HG03097 (cell line): ENCODE results near the gene TBL3.
A peak's percentile ranks its signal among the peaks of the same experiment; 100 is the strongest.
"Not testable (repeated sequence)": the region's sequence is repeated elsewhere in the genome, so short reads cannot be mapped to it uniquely, and the experiment has no call there.

Source experiments
- ATAC-seq: cut with Tn5 transposase; IDR thresholded peaks from one replicate; pipeline ENCODE4 v1.9.1; 2021; ENCODE audit not compliant: unreplicated experiment, low FRiP score

TBL3 gene

DNA sequence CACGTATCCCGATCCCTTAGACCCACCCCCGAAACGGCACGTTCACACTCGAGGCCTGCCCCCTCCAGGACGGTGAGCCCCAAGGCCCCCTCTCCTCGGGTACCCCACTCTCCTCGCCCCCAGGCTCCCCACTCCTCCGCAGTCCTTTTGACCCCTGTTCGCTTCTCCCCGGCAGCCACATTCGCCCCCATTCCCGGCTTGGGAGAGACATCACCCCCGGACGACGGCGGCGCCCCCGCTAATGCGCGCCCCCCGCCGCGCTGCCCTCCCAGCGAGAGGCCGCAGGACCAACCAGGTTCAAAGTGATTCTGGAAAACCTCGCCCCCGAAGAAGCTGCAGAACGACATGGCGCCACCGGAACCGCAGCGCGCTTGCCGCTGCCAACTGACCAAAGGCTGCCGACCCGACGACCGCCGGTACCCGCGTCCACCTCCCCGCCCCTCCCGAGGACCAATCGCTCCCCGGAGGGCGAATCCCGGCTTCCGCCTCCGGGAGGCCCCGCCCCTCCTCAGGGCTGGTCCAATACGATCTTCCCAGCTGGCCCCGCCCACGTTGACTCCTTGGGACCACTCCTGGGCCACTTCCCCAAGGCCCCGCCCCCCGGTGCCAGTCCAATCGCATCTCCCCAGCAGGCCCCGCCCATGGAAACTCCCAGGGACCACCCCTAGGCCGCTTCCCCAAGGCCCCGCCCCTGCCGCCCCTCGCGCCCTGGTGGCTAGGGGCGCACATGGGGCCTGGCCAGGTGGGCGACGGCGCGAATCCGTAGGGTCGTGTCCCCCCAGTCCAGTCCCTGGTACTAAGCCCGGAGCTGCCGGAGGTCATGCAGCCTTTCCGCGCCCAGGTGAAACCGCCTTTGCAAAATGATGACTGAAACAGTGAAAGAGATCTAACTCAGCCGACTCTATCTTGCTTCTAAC lies 28.8 kb upstream of the TBL3 start, which contains the start of gene MSRB1:
TSS of gene MSRB1 (minus strand) at position 390 of the 917 bp plus-strand sequence. CDS start at position 347, 43 bp downstream.
- peak; percentile 82 for ATAC-seq

DNA sequence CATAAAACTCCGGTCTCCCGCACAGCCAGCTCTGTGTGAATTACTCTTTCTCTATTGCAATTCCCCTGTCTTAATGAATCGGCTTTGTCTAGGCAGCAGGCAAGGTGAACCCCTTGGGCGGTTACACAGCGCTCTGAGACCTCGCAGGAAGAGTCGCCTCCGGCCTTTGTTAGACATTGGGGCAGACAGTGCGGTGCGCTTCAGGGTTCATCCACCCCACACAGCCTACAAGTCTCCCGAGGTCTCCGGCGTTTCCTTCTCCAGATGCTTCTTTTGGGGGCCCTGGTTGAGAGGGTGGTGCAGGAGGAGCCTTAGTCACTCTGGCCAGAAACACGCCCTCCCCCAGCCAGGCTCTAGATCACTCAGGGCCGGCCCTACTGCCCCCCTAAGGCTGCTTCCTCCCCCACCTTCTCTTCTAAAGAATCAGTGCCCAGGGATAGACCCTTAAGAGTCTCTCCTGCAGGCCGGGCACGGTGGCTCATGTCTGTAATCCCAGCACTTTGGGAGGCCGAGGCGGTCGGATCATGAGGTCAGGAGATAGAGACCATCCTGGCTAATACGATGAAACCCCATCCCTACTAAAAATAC lies 27.1 kb upstream of the TBL3 start:
- ATAC-seq: no peak

DNA sequence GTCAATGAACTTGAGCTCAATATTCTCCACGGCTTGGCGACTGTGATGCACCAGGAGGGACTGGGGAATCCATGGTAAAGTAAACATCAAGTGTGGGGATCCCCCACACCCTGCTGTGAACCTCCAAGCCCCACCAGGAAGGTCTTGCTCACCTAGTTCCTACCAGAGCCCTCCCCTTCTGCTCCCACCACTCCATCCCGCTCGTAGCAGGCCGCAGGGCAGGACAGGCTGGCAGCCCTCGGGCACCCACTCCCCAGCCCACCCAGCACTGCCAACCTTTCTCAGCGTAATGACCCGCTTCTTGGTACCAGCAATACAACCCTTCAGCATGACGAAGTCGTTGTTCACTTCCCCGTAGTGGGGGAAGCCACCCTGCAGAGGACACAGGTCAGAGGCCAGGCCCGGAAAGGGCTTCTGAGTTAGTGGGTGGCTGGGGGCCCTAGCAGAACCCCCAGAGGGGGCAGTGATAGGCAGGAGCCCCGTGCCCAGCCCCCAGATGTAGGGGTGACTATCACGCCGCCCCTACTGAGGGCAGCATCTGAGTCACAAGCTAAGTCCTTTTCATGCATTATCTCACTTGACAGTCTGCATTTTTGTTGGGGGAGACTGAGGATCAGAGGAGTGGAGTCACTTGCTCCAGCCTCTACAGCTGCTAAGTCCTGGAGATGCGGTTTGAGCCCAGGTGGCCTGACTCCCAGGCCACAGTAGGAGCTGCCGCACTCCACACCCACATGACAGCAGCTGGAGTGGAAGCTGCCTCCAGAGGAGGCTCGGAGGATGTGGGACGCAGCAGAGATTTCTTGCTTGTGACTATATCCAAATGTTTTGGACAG lies 26.1 kb upstream of the TBL3 start:
- no peak for ATAC-seq

DNA sequence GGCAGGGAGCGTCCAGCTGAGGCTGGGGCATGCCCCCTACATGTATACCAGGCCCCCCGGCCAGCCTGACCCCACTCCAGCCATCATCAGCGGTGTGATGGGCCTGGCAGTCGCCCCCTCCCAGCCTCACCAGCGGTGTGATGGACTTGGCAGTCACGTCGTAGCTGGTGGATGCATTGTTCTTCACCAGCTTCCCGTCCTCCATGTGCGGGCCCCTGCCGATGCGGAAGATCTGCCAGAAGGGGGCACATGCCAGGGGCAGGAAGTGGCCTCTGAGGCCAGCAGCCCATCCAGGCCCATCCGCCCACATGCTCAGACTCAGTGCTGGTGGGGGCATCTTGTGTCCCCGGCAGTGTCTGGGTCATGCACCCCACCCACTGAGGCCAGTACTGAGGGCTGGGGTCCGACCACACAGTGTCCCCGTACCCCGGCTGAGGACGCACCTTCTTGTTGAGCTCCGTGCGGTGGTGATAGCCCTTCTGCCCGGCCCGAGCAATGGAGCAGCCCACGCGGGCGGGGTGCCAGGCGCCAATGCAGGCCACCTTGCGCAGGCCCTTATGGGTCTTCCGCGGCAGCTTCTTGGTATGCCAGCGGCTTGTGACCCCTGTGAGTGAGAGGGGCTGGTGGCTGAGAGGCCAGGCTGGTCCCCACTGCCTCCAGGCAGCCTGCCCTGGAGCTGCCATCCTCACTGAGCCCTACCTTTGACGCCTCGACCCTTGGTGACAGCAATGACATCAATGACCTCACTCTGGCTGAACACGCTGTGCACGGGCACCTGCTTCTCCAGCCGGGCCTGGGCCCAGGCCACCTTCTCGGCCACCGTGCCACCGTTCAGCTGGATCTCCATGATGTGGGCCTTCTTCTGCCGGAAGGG lies 25.1 kb upstream of the TBL3 start:
- ATAC-seq: no peak

DNA sequence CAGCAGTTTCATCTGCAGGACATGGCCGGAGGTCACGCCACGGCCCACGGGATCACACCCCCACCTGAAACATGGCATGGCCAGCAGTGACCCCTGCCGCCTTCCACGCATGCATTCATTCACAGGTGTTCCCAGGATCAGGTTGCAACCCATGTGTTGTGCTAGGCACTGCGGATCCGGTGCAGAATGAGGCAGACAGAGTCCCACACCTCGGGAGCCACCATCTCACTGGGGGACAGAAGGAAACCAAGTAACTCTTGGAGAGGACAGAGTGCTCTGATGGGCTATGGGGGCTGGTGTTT lies 24.5 kb upstream of the TBL3 start:
- no peak for ATAC-seq

DNA sequence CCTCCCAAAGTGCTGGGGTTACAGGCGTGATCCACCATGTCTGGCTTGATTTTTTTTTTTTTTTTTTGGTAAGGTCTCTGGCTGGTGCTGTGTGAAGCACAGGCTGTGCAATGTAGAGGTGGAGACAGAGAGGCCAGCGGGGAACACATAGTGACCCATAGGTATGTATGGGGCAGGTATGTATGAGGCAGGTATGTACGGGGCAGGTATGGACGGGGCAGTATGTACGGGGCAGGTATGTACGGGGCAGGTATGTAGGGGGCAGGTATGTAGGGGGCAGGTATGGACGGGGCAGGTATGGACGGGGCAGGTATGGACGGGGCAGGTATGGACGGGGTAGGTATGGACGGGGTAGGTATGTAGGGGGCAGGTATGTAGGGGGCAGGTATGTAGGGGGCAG lies 22.3 kb upstream of the TBL3 start:
- ATAC-seq: no peak

DNA sequence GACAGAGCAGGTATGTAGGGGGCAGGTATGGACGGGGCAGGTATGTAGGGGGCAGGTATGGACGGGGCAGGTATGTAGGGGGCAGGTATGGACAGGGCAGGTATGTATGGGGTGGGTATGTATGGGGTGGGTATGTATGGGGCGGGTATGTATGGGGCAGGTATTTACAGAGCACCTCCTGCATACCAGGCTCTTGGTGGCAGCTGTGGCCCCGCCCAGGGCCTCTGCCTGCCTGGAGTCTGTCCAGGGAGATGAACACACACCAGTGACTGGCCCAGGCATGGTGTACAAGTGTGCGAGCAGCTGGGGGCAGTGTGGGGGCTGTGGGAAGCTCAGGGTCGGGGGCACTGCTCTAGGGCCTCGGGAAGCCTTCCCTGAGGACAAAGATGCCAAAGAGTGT lies 21.8 kb upstream of the TBL3 start:
- ATAC-seq: no peak

DNA sequence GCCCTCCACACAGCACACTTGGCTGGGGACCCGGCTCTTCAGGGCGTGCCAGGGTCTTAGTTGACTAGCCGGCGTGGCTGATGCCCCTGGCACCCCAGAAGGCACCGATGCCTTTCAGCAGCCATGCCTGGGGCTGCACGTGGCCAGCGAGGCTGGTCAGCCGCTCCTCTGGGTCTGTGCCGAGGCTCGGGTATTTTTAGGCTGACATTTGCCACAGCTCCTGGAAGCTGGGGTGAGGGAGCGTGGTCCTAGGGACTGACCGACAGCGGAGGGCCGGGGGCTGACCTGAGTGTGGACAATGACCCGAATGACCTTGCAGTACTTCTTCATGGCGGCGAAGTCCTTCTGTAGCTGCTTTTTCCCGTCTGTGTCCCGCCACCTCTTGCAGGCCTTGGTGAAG lies 21.3 kb upstream of the TBL3 start:
- no peak for ATAC-seq

DNA sequence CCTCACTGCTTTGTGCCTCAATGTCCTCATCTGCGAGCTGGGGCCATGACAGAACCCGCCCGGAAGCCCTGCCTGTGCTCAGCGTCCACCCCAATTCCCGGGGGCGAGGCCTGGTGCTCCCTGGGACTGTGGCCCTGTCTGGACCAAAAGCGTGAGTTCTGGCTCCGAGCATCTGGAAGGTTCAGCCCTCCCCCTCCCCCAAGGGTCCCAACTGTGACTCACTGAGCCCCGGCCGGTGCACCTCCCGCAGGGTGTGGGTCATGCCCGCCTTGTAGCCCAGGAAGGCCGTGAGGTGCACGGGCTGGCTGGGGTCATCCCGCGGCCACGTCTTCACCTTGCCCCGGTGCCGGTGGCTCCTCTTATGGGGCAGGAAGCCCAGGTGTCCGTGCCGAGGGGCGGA lies 18.1 kb upstream of the TBL3 start:
- ATAC-seq: no peak

DNA sequence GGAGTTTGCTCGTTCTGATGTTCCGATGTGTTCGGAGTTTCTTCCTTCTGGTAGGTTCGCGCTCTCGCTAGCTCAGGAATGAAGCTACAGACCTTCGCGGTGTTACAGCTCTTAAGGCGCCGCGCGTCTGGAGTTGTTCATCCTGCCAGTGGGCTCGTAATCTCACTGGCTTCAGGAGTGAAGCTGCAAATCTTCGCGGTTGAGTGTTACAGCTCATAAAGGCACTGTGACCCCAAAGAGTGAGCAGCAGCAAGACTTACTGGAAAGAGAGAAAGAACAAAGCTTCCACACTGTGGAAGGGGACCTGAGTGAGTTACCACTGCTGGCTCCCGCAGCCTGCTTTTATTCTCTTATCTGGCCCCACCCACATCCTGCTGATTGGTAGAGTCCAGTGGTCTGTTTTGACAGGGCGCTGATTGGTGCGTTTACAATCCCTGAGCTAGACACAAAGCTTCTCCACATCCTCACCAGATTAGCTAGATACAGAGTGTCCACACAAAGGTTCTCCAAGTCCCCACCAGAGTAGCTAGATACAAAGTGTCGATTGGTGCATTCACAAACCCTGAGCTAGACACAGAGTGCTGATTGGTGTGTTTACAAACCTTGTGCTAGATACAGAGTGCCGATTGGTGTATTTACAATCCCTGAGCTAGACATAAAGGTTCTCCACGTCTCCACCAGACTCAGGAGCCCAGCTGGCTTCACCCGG lies 14.3 kb upstream of the TBL3 start:
- ATAC-seq: not testable (repeated sequence)

DNA sequence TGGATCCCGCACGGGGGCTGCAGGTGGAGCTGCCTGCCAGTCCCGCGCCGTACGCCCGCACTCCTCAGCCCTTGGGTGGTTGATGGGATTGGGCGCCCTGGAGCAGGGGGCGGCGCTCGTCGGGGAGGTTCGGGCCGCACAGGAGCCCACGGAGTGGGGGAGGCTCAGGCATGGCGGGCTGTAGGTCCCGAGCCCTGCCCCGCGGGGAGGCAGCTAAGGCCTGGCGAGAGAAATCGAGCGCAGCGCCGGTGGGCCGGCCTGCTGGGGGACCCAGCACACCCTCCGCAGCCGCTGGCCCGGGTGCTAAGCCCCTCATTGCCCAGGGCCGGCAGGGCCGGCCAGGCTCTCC lies 13.7 kb upstream of the TBL3 start:
- ATAC-seq: not testable (repeated sequence)

DNA sequence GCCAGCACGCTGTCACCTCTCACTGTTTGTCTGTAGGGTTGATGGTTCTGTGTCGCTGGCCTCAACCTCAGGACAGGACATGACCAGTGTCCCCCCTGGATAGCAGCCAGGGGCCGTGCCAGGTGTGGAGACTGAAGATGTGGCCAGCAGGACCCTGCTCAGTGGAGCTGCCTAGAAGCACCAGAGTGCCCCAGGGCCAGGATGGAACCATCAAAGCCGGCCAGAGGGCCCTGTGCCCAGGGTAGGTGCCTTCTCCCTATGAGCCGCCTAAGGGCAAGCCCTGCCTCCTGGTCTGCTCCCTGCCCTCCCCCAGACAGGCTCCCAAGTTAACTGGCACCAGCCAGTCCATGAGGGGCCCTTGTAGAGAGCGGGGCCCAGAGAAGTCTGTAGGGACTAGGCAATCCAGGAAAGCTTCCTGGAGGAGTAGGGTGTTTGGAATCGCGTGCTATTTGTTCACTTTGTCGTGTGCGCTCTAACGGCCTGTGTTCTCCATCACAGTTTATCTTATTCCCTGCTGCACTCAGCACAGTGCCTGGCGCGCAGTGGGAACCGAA lies 13.1 kb upstream of the TBL3 start:
- ATAC-seq: peak; percentile 3

DNA sequence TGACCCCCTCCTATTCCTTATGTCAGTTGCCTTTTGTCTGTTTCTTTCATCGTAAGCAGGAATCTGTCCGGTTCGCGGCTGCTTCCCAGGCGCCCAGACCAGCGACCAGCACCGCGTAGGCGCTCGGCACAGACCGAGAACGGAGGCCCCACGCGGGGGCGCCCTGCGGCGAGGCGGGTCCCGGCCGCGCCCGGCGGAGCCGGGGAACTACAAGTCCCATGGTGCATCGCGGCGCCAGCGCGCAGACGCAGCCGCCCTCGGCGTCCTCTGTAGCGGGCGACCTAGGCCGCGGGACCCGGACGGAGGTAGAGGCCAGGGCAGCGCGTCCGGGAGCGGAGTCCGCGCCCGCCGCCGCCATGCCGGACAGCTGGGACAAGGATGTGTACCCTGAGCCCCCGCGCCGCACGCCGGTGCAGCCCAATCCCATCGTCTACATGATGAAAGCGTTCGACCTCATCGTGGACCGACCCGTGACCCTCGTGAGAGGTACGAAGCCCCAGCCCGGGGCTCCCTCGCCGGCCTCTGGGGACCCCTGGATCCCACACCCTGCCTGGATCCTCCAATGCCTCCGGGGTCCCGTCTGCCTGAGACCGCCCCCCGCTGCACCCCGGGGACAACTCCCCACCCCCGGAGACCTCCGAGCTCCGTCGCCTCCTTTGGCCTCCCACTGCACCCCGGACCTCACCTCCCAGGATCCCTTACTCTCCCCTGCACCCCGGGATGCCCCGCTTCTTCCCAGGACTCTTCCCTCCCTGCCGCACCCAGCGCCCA lies 12.4 kb upstream of the TBL3 start, which contains the start of gene NDUFB10:
TSS of gene NDUFB10 (plus strand) at position 270 of the 771 bp plus-strand sequence. CDS start at position 357, 87 bp downstream.
- ATAC-seq: peak; percentile 77

DNA sequence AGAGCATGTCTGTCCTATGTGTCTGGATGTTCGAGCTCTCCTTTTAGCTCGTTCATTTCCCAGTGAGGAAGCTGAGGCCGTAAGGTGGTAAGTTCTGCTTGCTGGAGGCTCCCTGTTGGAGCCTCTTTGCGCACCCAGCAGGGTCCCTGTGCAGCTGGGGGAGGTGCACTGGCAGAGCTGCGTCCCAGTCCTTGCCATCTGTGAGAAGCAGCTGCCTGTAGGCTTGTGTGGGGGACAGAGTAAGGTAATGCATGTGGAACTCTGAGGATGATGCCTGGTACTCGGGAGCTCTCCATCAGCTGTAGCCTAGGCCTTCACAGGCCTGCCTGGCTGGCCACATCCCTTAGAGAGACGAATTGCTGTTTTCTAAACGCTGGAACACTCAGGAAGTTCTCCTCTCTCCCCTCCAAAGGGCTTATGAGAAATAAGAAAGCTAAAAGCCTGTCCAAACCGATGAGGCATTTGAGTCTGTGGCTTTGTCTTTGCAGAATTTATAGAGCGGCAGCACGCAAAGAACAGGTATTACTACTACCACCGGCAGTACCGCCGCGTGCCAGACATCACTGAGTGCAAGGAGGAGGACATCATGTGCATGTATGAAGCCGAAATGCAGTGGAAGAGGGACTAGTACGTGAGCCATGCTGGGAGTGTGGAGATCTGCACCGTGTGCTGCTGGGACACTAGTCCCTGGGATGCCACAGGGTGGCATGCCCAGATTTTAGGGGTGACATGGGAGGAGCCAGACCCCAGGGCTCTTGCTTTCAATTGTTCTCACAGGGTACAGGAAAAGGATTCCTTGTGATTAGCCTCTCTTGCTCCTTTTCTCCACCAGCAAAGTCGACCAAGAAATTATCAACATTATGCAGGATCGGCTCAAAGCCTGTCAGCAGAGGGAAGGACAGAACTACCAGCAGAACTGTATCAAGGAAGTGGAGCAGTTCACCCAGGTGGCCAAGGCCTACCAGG lies 10.9 kb upstream of the TBL3 start:
- no peak for ATAC-seq

DNA sequence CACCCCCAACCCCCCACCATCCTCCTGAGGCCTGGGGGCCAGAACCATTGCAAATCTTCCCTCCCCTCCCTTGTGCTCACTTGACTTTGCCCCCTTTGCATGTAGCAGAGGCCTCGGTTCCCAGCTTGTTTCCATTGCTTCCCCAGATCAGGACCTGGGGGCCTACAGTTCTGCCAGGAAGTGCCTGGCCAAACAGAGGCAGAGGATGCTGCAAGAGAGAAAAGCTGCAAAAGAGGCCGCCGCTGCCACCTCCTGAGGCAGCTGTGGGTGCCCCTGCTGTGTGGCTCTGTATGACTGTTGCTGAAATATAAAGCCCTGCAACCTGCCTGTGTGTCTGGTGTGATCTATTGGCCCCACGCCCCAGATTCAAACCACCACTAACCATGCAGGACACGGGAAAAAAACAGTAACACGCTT lies 10.2 kb upstream of the TBL3 start:
- ATAC-seq: no peak

DNA sequence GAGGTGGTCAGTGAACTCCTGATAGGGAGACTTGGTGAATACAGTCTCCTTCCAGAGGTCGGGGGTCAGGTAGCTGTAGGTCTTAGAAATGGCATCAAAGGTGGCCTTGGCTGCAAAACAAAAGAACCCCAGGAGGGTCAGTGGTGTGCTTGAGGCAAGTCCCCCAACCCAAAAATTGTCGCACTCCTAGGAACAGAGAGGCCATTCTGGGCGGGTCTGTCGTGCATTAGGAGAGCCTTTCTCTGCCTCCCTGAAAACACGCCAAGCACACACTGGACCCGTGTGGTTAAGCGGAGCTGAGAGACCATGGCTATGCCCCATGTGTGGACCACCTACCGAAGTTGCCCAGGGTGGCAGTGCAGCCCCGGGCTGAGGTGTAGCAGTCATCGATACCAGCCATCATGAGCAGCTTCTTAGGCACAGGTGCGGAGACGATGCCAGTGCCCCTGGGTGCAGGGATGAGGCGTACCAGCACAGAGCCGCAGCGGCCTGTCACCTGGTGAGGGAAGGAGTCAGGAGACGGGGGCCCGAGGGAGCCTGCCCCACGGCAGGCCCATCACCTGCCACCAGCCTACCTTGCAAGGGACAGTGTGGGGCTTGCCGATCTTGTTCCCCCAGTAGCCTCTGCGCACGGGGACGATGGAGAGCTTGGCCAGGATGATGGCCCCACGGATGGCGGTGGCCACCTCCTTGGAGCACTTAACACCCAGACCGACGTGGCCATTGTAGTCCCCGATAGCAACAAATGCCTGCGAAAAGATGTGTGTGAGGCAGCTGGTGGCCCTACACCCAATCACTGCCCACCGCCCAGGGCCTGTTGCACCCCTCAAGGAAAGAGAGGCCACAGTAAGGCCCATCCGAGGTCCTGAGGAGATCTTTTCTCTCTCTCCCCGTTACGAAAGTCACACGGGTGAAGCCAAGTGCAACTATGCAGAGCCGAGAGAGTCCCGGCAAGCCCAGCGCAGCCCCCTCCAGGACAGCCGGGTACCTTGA lies 9.4 kb upstream of the TBL3 start:
- not testable (repeated sequence) for ATAC-seq
